B cell (primary cell): ENCODE measurements around the gene KCTD7. TPM values are rescaled to one million over a fixed set of nuclear protein-coding genes. Genes with fewer than 3 reads are reported as not detected.
"Not testable (repeated sequence)": the region's sequence is repeated elsewhere in the genome, so short reads cannot be mapped to it uniquely, and the experiment has no call there.

ENCODE experiments used
- ATAC-seq: fragments of 200-7000 bp; cut with Tn5 transposase; one replicate; pipeline ENCODE4 v1.10.0; 2021; ENCODE audit warnings: low read depth, mild to moderate bottlenecking, moderate number of reproducible peaks, moderate library complexity
- CTCF ChIA-PET: fragments of 350-600 bp; sonication (Branson Sonifier 250); formaldehyde crosslinking; loops from one replicate; lab custom pipeline; 2021; ENCODE audit warnings: antibody characterized with exemption, inconsistent platforms; lab: Charles Lee
- POLR2A ChIA-PET: fragments of 350-600 bp; sonication (Branson Sonifier 250); formaldehyde crosslinking; loops from one replicate; lab custom pipeline; 2021; ENCODE audit warnings: antibody characterized with exemption; lab: Charles Lee
- DNase-seq: peaks from one replicate; pipeline ENCODE4 v3.0.0; 2013
- H2AFZ ChIP-seq: 2 replicates; pipeline ENCODE4 v1.6.1; 2012; ENCODE audit warnings: mild to moderate bottlenecking, low read depth, low read length; ENCODE audit not compliant: insufficient read depth, poor library complexity, severe bottlenecking
- H3K27ac ChIP-seq, 2 donors: 1 replicate in 1 of 2; 2 replicates in 1 of 2; pipeline ENCODE4 v1.5.1; 2012 to 2013; ENCODE audit warnings: low read length in 2 of 2, mild to moderate bottlenecking in 2 of 2, moderate library complexity in 1 of 2
- H3K27me3 ChIP-seq, 4 experiments: fragments of 200-600 bp in 1 of 4; sonication (generic) in 1 of 4; replicated peaks in 1 of 4; 1 replicate in 2 of 4; 2 replicates in 2 of 4; pipeline versions ENCODE4 v1.6.1 to v1.7.0; 2013 to 2016; ENCODE audit warnings: low read length in 3 of 4, mild to moderate bottlenecking in 2 of 4, mixed read lengths in 1 of 4, moderate library complexity in 1 of 4; ENCODE audit not compliant: insufficient read depth in 4 of 4, control insufficient read depth in 3 of 4; ENCODE audit errors: control extremely low read depth in 1 of 4
- H3K36me3 ChIP-seq, 2 experiments: replicated peaks in 1 of 2; 1 replicate in 1 of 2; 2 replicates in 1 of 2; pipeline versions ENCODE4 v1.6.1 to v1.7.1; 2013; ENCODE audit warnings: low read length in 1 of 2; ENCODE audit not compliant: insufficient read depth in 2 of 2, control insufficient read depth in 1 of 2; ENCODE audit errors: control extremely low read depth in 1 of 2, extremely low read depth in 1 of 2
- H3K4me1 ChIP-seq, 2 donors: fragments of 200-600 bp in 1 of 2; sonication (generic) in 1 of 2; 1 replicate in 1 of 2; 2 replicates in 1 of 2; pipeline versions ENCODE4 v1.5.1 to v1.6.1; 2013 to 2017; ENCODE audit warnings: low read length in 2 of 2; ENCODE audit not compliant: control insufficient read depth in 2 of 2, insufficient read depth in 2 of 2
- H3K4me2 ChIP-seq: replicated peaks from 2 replicates; pipeline ENCODE3; 2012; ENCODE audit warnings: mild to moderate bottlenecking, low read depth, low read length; ENCODE audit not compliant: poor library complexity, severe bottlenecking
- H3K4me3 ChIP-seq, 5 experiments: fragments of 200-600 bp in 1 of 5; sonication (generic) in 1 of 5; 1 replicate in 3 of 5; 2 replicates in 2 of 5; pipeline versions ENCODE4 v1.5.1 to v1.7.0; 2011 to 2016; ENCODE audit warnings: low read length in 4 of 5, mild to moderate bottlenecking in 4 of 5, low read depth in 2 of 5, control low read depth in 1 of 5, moderate library complexity in 1 of 5; ENCODE audit not compliant: insufficient read depth in 1 of 5; ENCODE audit errors: control extremely low read depth in 1 of 5, extremely low read depth in 1 of 5
- H3K79me2 ChIP-seq: fragments of 200-600 bp; sonication (generic); one replicate; pipeline ENCODE4 v1.6.0; 2016; ENCODE audit warnings: low read length; ENCODE audit not compliant: control insufficient read depth, insufficient read depth
- H3K9ac ChIP-seq: fragments of 200-600 bp; sonication (generic); 2 replicates; pipeline ENCODE4 v1.6.1; 2017; ENCODE audit warnings: mild to moderate bottlenecking, low read length, moderate library complexity
- H3K9me3 ChIP-seq, 3 donors: one replicate each; pipeline versions ENCODE4 v1.6.1 to v1.7.1; 2013; ENCODE audit warnings: low read length in 2 of 3; ENCODE audit not compliant: control insufficient read depth in 2 of 3, insufficient read depth in 1 of 3; ENCODE audit errors: control extremely low read depth in 1 of 3
- H4K20me1 ChIP-seq: 2 replicates; pipeline ENCODE4 v1.6.0; 2012; ENCODE audit warnings: mild to moderate bottlenecking, low read length; ENCODE audit not compliant: insufficient read depth, control insufficient read depth, poor library complexity, severe bottlenecking
- H3K27ac Mint-ChIP-seq: one replicate; pipeline ENCODE4 v1.8.0; 2021; ENCODE audit warnings: mixed read lengths
- H3K27me3 Mint-ChIP-seq: one replicate; pipeline ENCODE4 v1.8.0; 2021; ENCODE audit warnings: mixed read lengths
- H3K4me1 Mint-ChIP-seq: one replicate; pipeline ENCODE4 v1.8.0; 2021; ENCODE audit warnings: mixed read lengths
- H3K4me3 Mint-ChIP-seq: one replicate; pipeline ENCODE4 v1.8.0; 2021; ENCODE audit warnings: mixed read lengths
- H3K9me3 Mint-ChIP-seq: one replicate; pipeline ENCODE4 v1.8.0; 2022; ENCODE audit warnings: mixed read lengths; ENCODE audit not compliant: insufficient read depth
- EZH2 ChIP-seq: IDR thresholded peaks from 2 replicates; pipeline ENCODE4 v1.6.1; 2012; ENCODE audit warnings: borderline replicate concordance, low read depth, mild to moderate bottlenecking, moderate library complexity, low read length; ENCODE audit not compliant: insufficient read depth, poor library complexity, severe bottlenecking
- WGBS: methylation state at CpG from one replicate; pipeline ENCODE4 v1.1.5; 2013; ENCODE audit warnings: missing lambda C conversion rate; ENCODE audit not compliant: insufficient coverage; 5-methylcytosine and 5-hydroxymethylcytosine counted together
- intact Hi-C: fragments of 100-400 bp; cut with micrococcal nuclease; formaldehyde crosslinking; loops from one replicate; pipeline ENCODE4 v1.10.0; 2022
- polyA plus RNA-seq: library from polyadenylated mRNA; depleted of rRNA; stranded (reverse); fragments of >200 nt; gene quantifications from 2 replicates; pipeline ENCODE4 v1.2.3, GENCODE V29; 2012
- total RNA-seq, 2 donors: library from RNA; stranded (reverse); fragments of 120-200 nt in 1 of 2; gene quantifications; 1 replicate in 1 of 2; 2 replicates in 1 of 2; pipeline versions ENCODE4 v1.2.3 to v1.2.4, GENCODE V29; 2013 to 2022
- TF ChIP-seq, protein P1 (sequence below): fragments of 200-600 bp; IDR thresholded peaks from one replicate; pipeline ENCODE4 v1.8.0; 2022; ENCODE audit warnings: antibody characterized with exemption, mild to moderate bottlenecking

KCTD7 gene
- total and polyA plus RNA-seq, 2 donors (not counting 1 experiment from before 2014, with no cell fraction given): 44.4 to 48.2 TPM

DNA sequence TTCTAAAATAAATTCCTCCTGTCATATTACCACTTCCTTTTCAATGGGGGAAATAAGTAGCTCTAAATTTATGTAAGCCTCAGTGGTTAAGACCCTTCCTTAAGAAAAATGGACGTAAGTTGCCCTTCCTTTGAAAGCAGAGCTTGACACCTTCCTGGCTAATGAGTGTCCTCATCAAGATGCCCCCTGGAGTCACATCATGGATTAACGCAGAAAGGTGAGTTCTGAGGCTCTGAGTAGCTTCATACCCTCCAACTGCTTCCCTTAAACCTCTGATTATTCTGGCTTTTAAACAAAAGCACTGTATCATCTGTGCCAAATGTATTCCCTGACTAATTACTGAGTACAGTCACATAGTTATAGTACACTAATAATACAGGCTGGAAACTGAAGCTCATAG lies 14.7 kb downstream of the KCTD7 start:
- CTCF ChIA-PET: interaction anchor here (0.9 to 1.1 kb wide), 2 partner anchors 11 to 86 kb away, joined by 3 to 8 read pairs; no protein-coding TSS in a partner anchor
- intact Hi-C loops: no loop called here
- no peaks in the 10 kb centered on the region for H3K27me3 Mint-ChIP-seq

DNA sequence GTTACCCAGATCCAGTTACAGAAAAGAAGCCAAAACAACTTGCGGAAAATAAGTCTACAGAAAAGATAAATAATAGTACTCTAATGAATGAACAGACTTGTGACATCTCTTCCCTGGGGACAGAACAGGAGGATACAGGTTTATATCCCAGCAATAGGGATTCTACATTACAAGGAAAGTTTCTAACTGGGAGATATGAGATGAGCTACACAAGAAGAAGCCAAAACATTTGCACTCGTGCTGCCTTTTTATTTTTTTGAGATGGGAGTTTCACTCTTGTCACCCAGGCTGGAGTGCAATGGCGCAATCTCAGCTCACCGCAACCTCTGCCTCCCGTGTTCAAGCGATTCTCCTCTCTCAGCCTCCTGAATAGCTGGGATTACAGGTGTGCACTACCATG lies 22.3 kb downstream of the KCTD7 start:
- H3K4me3 Mint-ChIP-seq, H2AFZ ChIP-seq, H3K9me3 ChIP-seq, POLR2A ChIA-PET, H3K4me3 ChIP-seq, ATAC-seq, intact Hi-C loops, CTCF ChIA-PET, H4K20me1 ChIP-seq, H3K27me3 ChIP-seq, H3K9me3 Mint-ChIP-seq, H3K36me3 ChIP-seq, DNase-seq, H3K27me3 Mint-ChIP-seq, H3K9ac ChIP-seq, H3K4me2 ChIP-seq, H3K27ac ChIP-seq: not testable (repeated sequence)
- Histone ChIP-seq H3K4me1 (peaks cover 9 to 16% of the 10 kb centered on the region in 2 donors), H3K79me2 (peaks cover 21% of the 10 kb centered on the region)
- WGBS: 96% methylated on average over 5 of the region's 6 CpGs
- H3K27ac Mint-ChIP-seq: peak overlapping the region; percentile 29
- peaks cover 22% of the 10 kb centered on the region for H3K4me1 Mint-ChIP-seq

More for the DNA sequence above, 14.7 kb downstream of the KCTD7 start:
- Histone ChIP-seq H3K27me3 (no peaks in the 10 kb centered on the region), H4K20me1 (peaks cover 4% of the 10 kb centered on the region), H2AFZ (no peak overlapping the region), H3K27ac (peak overlapping the region in 1 of 2 donors; percentile 10), H3K36me3 (peaks cover 6 to 61% of the 10 kb centered on the region in 2 experiments), H3K9me3 (no peaks in the 10 kb centered on the region), H3K4me3 (no peak overlapping the region), H3K79me2 (peaks cover 7% of the 10 kb centered on the region), H3K4me2 (no peak overlapping the region), H3K4me1 (peaks cover 0 to 14% of the 10 kb centered on the region in 2 donors), H3K9ac (no peak overlapping the region)
- Mint-ChIP-seq H3K4me3 (no peak overlapping the region), H3K9me3 (no peaks in the 10 kb centered on the region), H3K4me1 (peaks cover 21% of the 10 kb centered on the region), H3K27ac (no peak overlapping the region)
- WGBS: 60% methylated on average over 2 of the region's 2 CpGs
- ATAC-seq: no peak
- POLR2A ChIA-PET: interaction anchor here (1.2 kb wide), 1 partner anchor 10 kb away, joined by 3 read pairs; no protein-coding TSS in a partner anchor
- DNase-seq: no peak
- TF ChIP-seq, protein P1, sequence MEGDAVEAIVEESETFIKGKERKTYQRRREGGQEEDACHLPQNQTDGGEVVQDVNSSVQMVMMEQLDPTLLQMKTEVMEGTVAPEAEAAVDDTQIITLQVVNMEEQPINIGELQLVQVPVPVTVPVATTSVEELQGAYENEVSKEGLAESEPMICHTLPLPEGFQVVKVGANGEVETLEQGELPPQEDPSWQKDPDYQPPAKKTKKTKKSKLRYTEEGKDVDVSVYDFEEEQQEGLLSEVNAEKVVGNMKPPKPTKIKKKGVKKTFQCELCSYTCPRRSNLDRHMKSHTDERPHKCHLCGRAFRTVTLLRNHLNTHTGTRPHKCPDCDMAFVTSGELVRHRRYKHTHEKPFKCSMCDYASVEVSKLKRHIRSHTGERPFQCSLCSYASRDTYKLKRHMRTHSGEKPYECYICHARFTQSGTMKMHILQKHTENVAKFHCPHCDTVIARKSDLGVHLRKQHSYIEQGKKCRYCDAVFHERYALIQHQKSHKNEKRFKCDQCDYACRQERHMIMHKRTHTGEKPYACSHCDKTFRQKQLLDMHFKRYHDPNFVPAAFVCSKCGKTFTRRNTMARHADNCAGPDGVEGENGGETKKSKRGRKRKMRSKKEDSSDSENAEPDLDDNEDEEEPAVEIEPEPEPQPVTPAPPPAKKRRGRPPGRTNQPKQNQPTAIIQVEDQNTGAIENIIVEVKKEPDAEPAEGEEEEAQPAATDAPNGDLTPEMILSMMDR: no peak
- TF ChIP-seq EZH2: no peak

DNA sequence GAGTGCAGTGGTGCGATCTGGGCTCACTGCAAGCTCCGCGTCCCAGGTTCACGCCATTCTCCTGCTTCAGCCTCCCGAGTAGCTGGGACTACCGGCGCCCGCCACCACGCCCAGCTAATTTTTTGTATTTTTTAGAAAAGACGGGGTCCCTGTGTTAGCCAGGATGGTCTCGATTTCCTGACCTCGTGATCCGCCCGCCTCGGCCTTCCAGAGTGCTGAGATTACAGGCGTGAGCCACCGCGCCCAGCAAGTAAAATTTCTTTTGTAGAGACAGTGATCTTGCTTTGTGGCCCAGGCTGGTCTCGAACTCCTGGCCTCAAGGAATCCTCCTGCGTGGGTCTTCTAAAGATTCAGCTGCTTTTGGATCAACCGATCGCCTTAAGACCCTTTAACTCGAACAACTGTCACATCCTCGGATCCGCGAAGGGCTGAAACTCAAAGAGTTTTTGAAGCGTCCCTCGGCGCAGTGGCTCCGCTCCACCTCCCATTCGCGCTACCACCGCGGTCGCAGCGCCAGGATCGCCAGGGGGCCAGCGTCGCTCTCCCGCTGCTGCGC lies 25.1 kb downstream of the KCTD7 start:
- not testable (repeated sequence) for H3K27me3 Mint-ChIP-seq, H3K9me3 ChIP-seq, DNase-seq, H3K27me3 ChIP-seq, H3K9me3 Mint-ChIP-seq, H4K20me1 ChIP-seq, H3K36me3 ChIP-seq, ATAC-seq
- Mint-ChIP-seq H3K27ac (peak overlapping the region; percentile 99), H3K4me3 (peak overlapping the region; percentile 98), H3K4me1 (peaks cover 24% of the 10 kb centered on the region)
- ChIA-PET CTCF (interaction anchor here (0.7 to 1.5 kb wide), 2 partner anchors 17 to 18 kb away, joined by 3 to 6 read pairs; no protein-coding TSS in a partner anchor), POLR2A (interaction anchor here (0.7 to 1.7 kb wide), 8 partner anchors 21 to 342 kb away, joined by 3 to 7 read pairs (median 4); partner anchors contain the start of genes RABGEF1 and TMEM248)
- H3K4me3 ChIP-seq: peak overlapping the region; percentile 54 to 86 (median 83)
- peak overlapping the region; percentile 82 to 98 for H3K27ac ChIP-seq
- WGBS: 7% methylated on average over 41 of the region's 41 CpGs
- H2AFZ ChIP-seq: peak overlapping the region; percentile 92
- peak overlapping the region; percentile 88 for H3K9ac ChIP-seq
- H3K79me2 ChIP-seq: peaks cover 48% of the 10 kb centered on the region
- H3K4me2 ChIP-seq: peak overlapping the region; percentile 94
- H3K4me1 ChIP-seq: peaks cover 9 to 16% of the 10 kb centered on the region in 2 donors
- intact Hi-C loops: loop anchor here (1.0 kb wide), 5 partner anchors 25 to 160 kb away; partner anchors contain the start of genes KCTD7 and RABGEF1
